Activated B cell treated with CpG ODN at 0.5 μM for 24 hours (primary cell): ENCODE results near the gene ALDH1A1. TPM values are rescaled to one million over a fixed set of nuclear protein-coding genes. Genes with fewer than 3 reads are reported as not detected.
"Not testable (repeated sequence)": the region's sequence is repeated elsewhere in the genome, so short reads cannot be mapped to it uniquely, and the experiment has no call there.

ENCODE experiments used
- ATAC-seq: fragments of 200-7000 bp; cut with Tn5 transposase; one replicate; pipeline ENCODE4 v1.10.0; 2021; ENCODE audit warnings: low read depth, mild to moderate bottlenecking, moderate library complexity
- CTCF ChIA-PET: fragments of 350-600 bp; sonication (Branson Sonifier 250); formaldehyde crosslinking; loops from one replicate; lab custom pipeline; 2021; ENCODE audit warnings: antibody characterized with exemption; lab: Charles Lee
- POLR2A ChIA-PET: fragments of 350-600 bp; sonication (Branson Sonifier 250); formaldehyde crosslinking; loops from one replicate; lab custom pipeline; 2021; ENCODE audit warnings: antibody characterized with exemption; lab: Charles Lee
- DNase-seq: peaks from one replicate; pipeline ENCODE4 v3.0.0; 2022
- H3K27ac Mint-ChIP-seq: one replicate; pipeline ENCODE4 v1.8.0; 2020; ENCODE audit warnings: mixed read lengths
- H3K27me3 Mint-ChIP-seq: one replicate; pipeline ENCODE4 v1.8.0; 2021; ENCODE audit warnings: mixed read lengths
- H3K36me3 Mint-ChIP-seq: one replicate; pipeline ENCODE4 v1.8.0; 2021; ENCODE audit warnings: low read depth, mixed read lengths
- H3K4me1 Mint-ChIP-seq: one replicate; pipeline ENCODE4 v1.8.0; 2021; ENCODE audit warnings: mixed read lengths
- H3K4me3 Mint-ChIP-seq: one replicate; pipeline ENCODE4 v1.8.0; 2020; ENCODE audit warnings: mild to moderate bottlenecking, mixed read lengths
- H3K9me3 Mint-ChIP-seq: one replicate; pipeline ENCODE4 v1.8.0; 2020; ENCODE audit warnings: mixed read lengths
- intact Hi-C: fragments of 100-400 bp; cut with micrococcal nuclease; formaldehyde crosslinking; loops from one replicate; pipeline ENCODE4 v1.15.1; 2024
- total RNA-seq: library from RNA; stranded (reverse); gene quantifications from 2 replicates; pipeline ENCODE4 v1.2.3, GENCODE V29; 2022
- TF ChIP-seq, protein P1 (sequence below): fragments of 200-600 bp; IDR thresholded peaks from one replicate; pipeline ENCODE4 v1.8.0; 2022; ENCODE audit warnings: antibody characterized with exemption, mild to moderate bottlenecking

ALDH1A1 gene
- total RNA-seq, 1 donor from 2014 or later: not detected

- ATAC-seq: no peak
- Mint-ChIP-seq H3K27me3 (peaks cover 3% of the 10 kb centered on the region), H3K4me3 (no peak overlapping the region), H3K9me3 (peaks cover 4% of the 10 kb centered on the region), H3K36me3 (no peaks in the 10 kb centered on the region), H3K4me1 (no peaks in the 10 kb centered on the region), H3K27ac (no peak overlapping the region)
- CTCF ChIA-PET: interaction anchor here (1.3 kb wide), 1 partner anchor 151 kb away, joined by 4 read pairs; no protein-coding TSS in a partner anchor
- POLR2A ChIA-PET: no interaction called here
- TF ChIP-seq, protein P1, sequence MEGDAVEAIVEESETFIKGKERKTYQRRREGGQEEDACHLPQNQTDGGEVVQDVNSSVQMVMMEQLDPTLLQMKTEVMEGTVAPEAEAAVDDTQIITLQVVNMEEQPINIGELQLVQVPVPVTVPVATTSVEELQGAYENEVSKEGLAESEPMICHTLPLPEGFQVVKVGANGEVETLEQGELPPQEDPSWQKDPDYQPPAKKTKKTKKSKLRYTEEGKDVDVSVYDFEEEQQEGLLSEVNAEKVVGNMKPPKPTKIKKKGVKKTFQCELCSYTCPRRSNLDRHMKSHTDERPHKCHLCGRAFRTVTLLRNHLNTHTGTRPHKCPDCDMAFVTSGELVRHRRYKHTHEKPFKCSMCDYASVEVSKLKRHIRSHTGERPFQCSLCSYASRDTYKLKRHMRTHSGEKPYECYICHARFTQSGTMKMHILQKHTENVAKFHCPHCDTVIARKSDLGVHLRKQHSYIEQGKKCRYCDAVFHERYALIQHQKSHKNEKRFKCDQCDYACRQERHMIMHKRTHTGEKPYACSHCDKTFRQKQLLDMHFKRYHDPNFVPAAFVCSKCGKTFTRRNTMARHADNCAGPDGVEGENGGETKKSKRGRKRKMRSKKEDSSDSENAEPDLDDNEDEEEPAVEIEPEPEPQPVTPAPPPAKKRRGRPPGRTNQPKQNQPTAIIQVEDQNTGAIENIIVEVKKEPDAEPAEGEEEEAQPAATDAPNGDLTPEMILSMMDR: no peak
- DNase-seq: no peak
- intact Hi-C loops: loop anchor here (5.0 kb wide), 1 partner anchor 211 kb away; no protein-coding TSS in a partner anchor
Observed at GRCh38 chr9:72871685-72872084, 81.2 kb downstream of the ALDH1A1 start.

DNA sequence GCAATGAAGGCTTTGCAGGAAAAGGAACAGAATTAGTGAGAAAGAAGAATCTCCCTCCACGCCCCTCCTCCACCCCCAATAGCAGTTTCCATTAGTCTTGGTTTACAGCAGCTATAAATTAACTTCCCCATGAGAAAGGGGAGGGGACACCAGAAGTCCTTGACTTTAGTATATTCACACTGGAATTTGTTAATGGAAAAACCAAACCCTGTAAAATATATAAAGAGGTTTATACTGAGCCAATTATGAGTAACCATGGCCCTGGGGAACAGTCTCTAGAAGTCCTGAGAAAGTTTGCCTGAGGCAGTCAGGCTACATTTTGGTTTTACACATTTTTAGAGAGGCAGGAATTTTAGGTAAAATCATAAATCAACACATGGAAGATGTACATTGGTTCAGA is 88.5 kb downstream of the ALDH1A1 start:
- Mint-ChIP-seq H3K9me3 (peaks cover 4% of the 10 kb centered on the region), H3K4me3 (no peak overlapping the region), H3K27me3 (peaks cover 3% of the 10 kb centered on the region), H3K36me3 (no peaks in the 10 kb centered on the region), H3K4me1 (peaks cover 31% of the 10 kb centered on the region), H3K27ac (no peak overlapping the region)
- ChIA-PET POLR2A (no interaction called here), CTCF (no interaction called here)
- no peak for ATAC-seq
- DNase-seq: no peak
- intact Hi-C loops: no loop called here
- TF ChIP-seq, protein P1: no peak

DNA sequence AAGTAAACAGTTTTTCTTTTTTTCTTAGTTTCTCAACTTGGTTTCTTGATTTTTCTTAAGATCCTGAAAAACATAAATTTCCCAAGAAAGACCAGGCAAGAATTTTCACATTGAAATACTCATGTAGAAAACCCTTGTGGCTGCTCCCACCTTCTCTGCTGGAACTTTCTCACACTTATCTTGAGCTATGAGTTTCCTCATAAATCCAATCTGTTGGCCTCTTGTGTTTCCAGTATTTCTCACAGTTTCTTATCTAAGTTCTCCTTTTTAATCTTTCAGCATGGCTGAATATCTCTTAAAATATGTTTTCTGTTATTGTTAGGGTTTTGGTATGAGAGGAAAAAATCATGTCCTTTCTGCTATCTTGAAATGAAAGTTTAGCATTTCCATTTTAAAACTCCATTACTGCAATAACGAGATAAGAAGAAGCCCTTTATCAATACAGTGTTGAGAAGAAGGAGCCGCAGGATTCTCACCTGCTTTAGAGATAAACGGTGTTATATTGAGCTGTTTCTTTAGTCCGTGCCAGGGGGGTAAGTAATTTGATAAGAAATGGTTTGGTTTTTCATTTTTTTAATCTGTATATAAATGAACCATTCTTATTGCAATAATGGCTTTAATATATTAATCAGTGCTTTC is 89.3 kb downstream of the ALDH1A1 start:
- no peak for DNase-seq
- intact Hi-C loops: no loop called here

DNA sequence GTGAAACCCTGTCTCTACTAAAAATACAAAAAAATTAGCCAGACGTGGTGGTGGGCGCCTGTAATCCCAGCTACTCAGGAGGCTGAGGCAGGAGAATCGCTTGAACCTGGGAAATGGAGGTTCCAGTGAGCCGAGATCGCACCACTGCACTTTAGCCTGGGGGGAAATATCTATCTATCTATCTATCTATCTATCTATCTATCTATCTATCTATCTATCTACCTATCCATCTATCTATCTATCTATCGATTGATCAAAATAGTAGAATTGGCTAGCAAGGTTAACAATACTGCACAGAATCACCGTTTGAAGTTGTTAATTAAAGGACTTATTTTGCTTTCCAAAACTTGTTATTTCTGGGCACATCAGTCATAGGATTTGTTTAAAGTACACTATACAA is 90.1 kb downstream of the ALDH1A1 start:
- intact Hi-C loops, H3K27me3 Mint-ChIP-seq, H3K36me3 Mint-ChIP-seq, POLR2A ChIA-PET, CTCF ChIA-PET, ATAC-seq, DNase-seq, H3K27ac Mint-ChIP-seq, H3K9me3 Mint-ChIP-seq: not testable (repeated sequence)
- Mint-ChIP-seq H3K4me3 (peak overlapping the region; percentile 1), H3K4me1 (peaks cover 31% of the 10 kb centered on the region)

More for the DNA sequence above, 89.3 kb downstream of the ALDH1A1 start:
- Mint-ChIP-seq H3K4me3 (no peak overlapping the region), H3K4me1 (peaks cover 31% of the 10 kb centered on the region), H3K9me3 (peaks cover 4% of the 10 kb centered on the region), H3K27ac (no peak overlapping the region), H3K27me3 (peaks cover 3% of the 10 kb centered on the region), H3K36me3 (no peaks in the 10 kb centered on the region)
- ChIA-PET CTCF (no interaction called here), POLR2A (no interaction called here)
- ATAC-seq: no peak
- TF ChIP-seq, protein P1: no peak

- no peak for ATAC-seq
- intact Hi-C loops: no loop called here
- POLR2A ChIA-PET: no interaction called here
Observed at GRCh38 chr9:72858089-72858912, 94.6 kb downstream of the ALDH1A1 start.

More at GRCh38 chr9:72858089-72858912, 94.6 kb downstream of the ALDH1A1 start:
- no peak for DNase-seq
- CTCF ChIA-PET: interaction anchor here (1.4 to 2.3 kb wide), 2 partner anchors 222 to 224 kb away, joined by 11 to 14 read pairs; no protein-coding TSS in a partner anchor
- Mint-ChIP-seq H3K4me1 (peaks cover 22% of the 10 kb centered on the region), H3K27me3 (no peaks in the 10 kb centered on the region), H3K9me3 (no peaks in the 10 kb centered on the region), H3K27ac (no peak overlapping the region), H3K4me3 (no peak overlapping the region), H3K36me3 (no peaks in the 10 kb centered on the region)
- TF ChIP-seq, protein P1: no peak
